Stimulated activated CD4-positive, alpha-beta T cell treated with anti-CD3 and anti-CD28 coated beads, Interleukin-12 subunit alpha, Interleukin-12 subunit beta, amount 100 ng/mL, for 4 hours (primary cell): ENCODE results near the gene ABCA9.

Source experiments
- DNase-seq: peaks from one replicate; pipeline ENCODE4 v3.0.0-alpha.2; 2020

The ABCA9 gene

GRCh38 chr17:69064476-69064875 lies 3.7 kb upstream of the ABCA9 start:
- DNase-seq: no peak

- DNase-seq: no peak
These were observed 3.3 kb upstream of the ABCA9 start for GRCh38 chr17:69064001-69064400.

GRCh38 chr17:69062860-69063581 lies 2.3 kb upstream of the ABCA9 start:
- no peak for DNase-seq

GRCh38 chr17:69061721-69062556 lies 1.2 kb upstream of the ABCA9 start:
- no peak for DNase-seq

- DNase-seq: no peak
These were observed 1.1 kb downstream of the ABCA9 start for GRCh38 chr17:69059458-69060175.

GRCh38 chr17:69058165-69058564 lies 2.6 kb downstream of the ABCA9 start:
- no peak for DNase-seq

- no peak for DNase-seq
These were observed 3.4 kb downstream of the ABCA9 start for GRCh38 chr17:69057280-69057679.

GRCh38 chr17:69056179-69056823 lies 4.4 kb downstream of the ABCA9 start:
- DNase-seq: no peak

- DNase-seq: no peak
These were observed 5.4 kb downstream of the ABCA9 start for GRCh38 chr17:69055334-69055733.

- no peak for DNase-seq
These were observed 9.5 kb downstream of the ABCA9 start for GRCh38 chr17:69050999-69051775.

GRCh38 chr17:69048634-69049033 lies 12.1 kb downstream of the ABCA9 start:
- no peak for DNase-seq

- DNase-seq: no peak
These were observed 13.1 kb downstream of the ABCA9 start for GRCh38 chr17:69047368-69048263.

- no peak for DNase-seq
These were observed 14.5 kb downstream of the ABCA9 start for GRCh38 chr17:69046121-69046807.

- no peak for DNase-seq
These were observed 15.1 kb downstream of the ABCA9 start for GRCh38 chr17:69045646-69046045.

- no peak for DNase-seq
These were observed 16.4 kb downstream of the ABCA9 start for GRCh38 chr17:69044371-69044770.

GRCh38 chr17:69043098-69043734 lies 17.5 kb downstream of the ABCA9 start:
- DNase-seq: no peak

- DNase-seq: no peak
These were observed 18.4 kb downstream of the ABCA9 start for GRCh38 chr17:69042308-69042707.

GRCh38 chr17:69031839-69032238 lies 28.9 kb downstream of the ABCA9 start:
- DNase-seq: no peak

GRCh38 chr17:69030169-69030568 lies 30.6 kb downstream of the ABCA9 start:
- DNase-seq: no peak

GRCh38 chr17:69018687-69019086 lies 42.0 kb downstream of the ABCA9 start:
- no peak for DNase-seq
